ENCODE results near the gene ZBTB1. TPM values are rescaled to one million over a fixed set of nuclear protein-coding genes. Genes with fewer than 3 reads are reported as not detected.
"Not testable (repeated sequence)": the region's sequence is repeated elsewhere in the genome, so short reads cannot be mapped to it uniquely, and the experiment has no call there.

Gene ZBTB1
- total and polyA plus RNA-seq, 12 donors: 15.1 to 38.1 (median 28.2) TPM

DNA sequence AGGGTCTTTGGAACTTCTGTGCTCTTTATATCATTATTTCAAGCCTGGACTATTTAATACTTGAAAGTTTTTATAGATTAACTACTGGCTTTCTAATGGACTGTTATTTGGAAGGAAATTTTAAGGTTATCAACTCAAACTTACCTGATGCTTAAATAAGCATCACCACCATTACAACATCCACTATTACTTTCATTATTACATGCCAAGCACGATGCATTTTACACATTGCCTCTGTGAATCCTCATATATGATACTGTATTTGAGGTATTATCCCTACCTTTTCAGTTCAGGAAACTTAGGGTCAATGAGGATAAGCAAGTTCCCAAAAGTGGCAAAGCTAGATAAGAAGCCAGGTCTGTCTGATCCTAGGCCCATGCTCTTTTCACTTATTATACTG is 12.4 kb downstream of the ZBTB1 start:
- H3K27me3 ChIP-seq: no peaks in the 10 kb centered on the region
- 74 to 90% (median 85%) methylated on average over 1 of the region's 1 CpG for WGBS, 4 donors
- no peaks in the 10 kb centered on the region for H3K9me3 ChIP-seq (replicated peaks in 1 of 3)
- DNase-seq: no peak
- H3K36me3 ChIP-seq (replicated peaks in 1 of 2): peaks cover 0 to 1% of the 10 kb centered on the region in 2 donors
- intact Hi-C loops (cut with DNase I): no loop called here
- TF ChIP-seq, protein P1, sequence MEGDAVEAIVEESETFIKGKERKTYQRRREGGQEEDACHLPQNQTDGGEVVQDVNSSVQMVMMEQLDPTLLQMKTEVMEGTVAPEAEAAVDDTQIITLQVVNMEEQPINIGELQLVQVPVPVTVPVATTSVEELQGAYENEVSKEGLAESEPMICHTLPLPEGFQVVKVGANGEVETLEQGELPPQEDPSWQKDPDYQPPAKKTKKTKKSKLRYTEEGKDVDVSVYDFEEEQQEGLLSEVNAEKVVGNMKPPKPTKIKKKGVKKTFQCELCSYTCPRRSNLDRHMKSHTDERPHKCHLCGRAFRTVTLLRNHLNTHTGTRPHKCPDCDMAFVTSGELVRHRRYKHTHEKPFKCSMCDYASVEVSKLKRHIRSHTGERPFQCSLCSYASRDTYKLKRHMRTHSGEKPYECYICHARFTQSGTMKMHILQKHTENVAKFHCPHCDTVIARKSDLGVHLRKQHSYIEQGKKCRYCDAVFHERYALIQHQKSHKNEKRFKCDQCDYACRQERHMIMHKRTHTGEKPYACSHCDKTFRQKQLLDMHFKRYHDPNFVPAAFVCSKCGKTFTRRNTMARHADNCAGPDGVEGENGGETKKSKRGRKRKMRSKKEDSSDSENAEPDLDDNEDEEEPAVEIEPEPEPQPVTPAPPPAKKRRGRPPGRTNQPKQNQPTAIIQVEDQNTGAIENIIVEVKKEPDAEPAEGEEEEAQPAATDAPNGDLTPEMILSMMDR (IDR thresholded peaks at IDR 0.05): no peak
- no peak for TF ChIP-seq POLR2A (IDR thresholded peaks at IDR 0.05)
- no peak overlapping the region for H3K27ac ChIP-seq
- H3K4me1 ChIP-seq (replicated peaks in 1 of 2): peaks cover 0 to 23% of the 10 kb centered on the region in 2 donors
- H3K4me3 ChIP-seq: no peak overlapping the region

DNA sequence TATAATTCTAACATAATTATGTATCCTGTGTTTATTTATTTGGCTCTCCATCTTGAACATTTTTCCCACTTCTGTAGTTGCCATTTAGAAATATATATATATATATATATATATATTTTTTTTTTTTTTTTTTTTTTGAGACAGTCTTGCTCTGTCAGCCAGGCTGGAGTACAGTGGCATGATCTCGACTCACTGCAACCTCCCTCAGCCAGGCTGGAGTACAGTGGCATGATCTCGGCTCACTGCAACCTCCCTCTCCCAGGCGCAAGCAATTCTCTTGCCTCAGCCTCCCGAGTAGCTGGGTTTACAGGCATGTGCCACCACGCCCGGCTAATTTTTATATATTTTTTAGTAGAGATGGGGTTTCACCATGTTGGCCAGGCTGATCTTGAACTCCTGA is 13.1 kb downstream of the ZBTB1 start:
- WGBS, 4 donors: 80 to 98% (median 84%) methylated on average over 6 of the region's 6 CpGs
- H3K9me3 ChIP-seq (replicated peaks in 1 of 3); H3K27me3 ChIP-seq; H3K4me3 ChIP-seq; DNase-seq; H3K27ac ChIP-seq; H3K36me3 ChIP-seq (replicated peaks in 1 of 2); intact Hi-C loops (cut with DNase I): not testable (repeated sequence)
- H3K4me1 ChIP-seq (replicated peaks in 1 of 2): peaks cover 0 to 16% of the 10 kb centered on the region in 2 donors

DNA sequence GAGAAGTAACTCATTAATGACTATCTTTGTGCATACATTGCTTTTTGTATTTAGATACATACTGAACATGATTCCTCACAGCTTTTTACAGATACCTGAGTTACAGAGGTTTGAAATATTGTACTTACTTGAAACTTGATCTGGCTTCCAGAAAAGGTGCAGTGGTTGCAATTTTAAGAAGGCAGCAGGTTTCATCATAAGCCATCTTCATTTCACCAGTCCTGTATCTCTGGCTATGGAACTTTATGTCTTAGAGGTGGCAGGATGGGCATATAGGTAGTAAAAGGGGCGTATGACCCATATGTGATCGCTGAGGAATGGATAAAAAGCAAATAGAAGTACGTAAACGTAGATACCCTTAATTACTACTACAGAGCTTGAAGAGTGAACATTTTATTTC is 13.7 kb downstream of the ZBTB1 start:
- intact Hi-C loops (cut with DNase I): no loop called here
- no peak for DNase-seq

DNA sequence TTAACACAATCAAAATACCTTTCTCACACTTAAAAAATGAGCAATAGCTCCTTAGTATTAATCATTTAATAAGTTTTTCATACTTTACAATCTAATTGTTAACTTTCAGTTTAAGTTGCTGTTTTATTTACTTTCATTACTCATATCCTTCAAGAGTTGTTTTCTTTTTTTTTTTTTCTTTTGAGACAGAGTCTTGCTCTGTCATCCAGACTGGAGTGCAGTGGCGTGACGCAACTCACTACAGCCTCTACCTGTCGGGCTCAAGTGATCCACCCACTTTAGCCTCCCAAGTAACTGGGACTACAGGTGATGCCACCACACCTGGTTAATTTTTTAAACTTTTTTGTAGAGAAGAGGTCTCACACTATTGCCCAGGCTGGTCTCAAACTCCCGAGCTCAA is 16.1 kb downstream of the ZBTB1 start:
- Histone ChIP-seq H3K4me1 (replicated peaks in 1 of 2) (no peaks in the 10 kb centered on the region), H3K4me3 (no peak overlapping the region), H3K9me3 (replicated peaks in 1 of 3) (no peaks in the 10 kb centered on the region), H3K36me3 (replicated peaks in 1 of 2) (peaks cover 0 to 12% of the 10 kb centered on the region in 2 donors), H3K27ac (no peak overlapping the region), H3K27me3 (no peaks in the 10 kb centered on the region)
- 88 to 94% (median 90%) methylated on average over 4 of the region's 4 CpGs for WGBS, 4 donors
- intact Hi-C loops (cut with DNase I): no loop called here
- no peak for DNase-seq
- no peak for TF ChIP-seq POLR2A (IDR thresholded peaks at IDR 0.05)
- TF ChIP-seq, protein P1 (IDR thresholded peaks at IDR 0.05): no peak

More for the DNA sequence above, 13.7 kb downstream of the ZBTB1 start:
- no peak overlapping the region for H3K27ac ChIP-seq
- H3K9me3 ChIP-seq (replicated peaks in 1 of 3): no peaks in the 10 kb centered on the region
- WGBS, 4 donors: 67 to 84% (median 77%) methylated on average over 4 of the region's 4 CpGs
- TF ChIP-seq, protein P1 (IDR thresholded peaks at IDR 0.05): no peak
- no peak for TF ChIP-seq POLR2A (IDR thresholded peaks at IDR 0.05)
- peaks cover 0 to 13% of the 10 kb centered on the region in 2 donors for H3K4me1 ChIP-seq (replicated peaks in 1 of 2)
- H3K27me3 ChIP-seq: no peaks in the 10 kb centered on the region
- H3K36me3 ChIP-seq (replicated peaks in 1 of 2): peaks cover 0 to 12% of the 10 kb centered on the region in 2 donors
- H3K4me3 ChIP-seq: no peak overlapping the region

DNA sequence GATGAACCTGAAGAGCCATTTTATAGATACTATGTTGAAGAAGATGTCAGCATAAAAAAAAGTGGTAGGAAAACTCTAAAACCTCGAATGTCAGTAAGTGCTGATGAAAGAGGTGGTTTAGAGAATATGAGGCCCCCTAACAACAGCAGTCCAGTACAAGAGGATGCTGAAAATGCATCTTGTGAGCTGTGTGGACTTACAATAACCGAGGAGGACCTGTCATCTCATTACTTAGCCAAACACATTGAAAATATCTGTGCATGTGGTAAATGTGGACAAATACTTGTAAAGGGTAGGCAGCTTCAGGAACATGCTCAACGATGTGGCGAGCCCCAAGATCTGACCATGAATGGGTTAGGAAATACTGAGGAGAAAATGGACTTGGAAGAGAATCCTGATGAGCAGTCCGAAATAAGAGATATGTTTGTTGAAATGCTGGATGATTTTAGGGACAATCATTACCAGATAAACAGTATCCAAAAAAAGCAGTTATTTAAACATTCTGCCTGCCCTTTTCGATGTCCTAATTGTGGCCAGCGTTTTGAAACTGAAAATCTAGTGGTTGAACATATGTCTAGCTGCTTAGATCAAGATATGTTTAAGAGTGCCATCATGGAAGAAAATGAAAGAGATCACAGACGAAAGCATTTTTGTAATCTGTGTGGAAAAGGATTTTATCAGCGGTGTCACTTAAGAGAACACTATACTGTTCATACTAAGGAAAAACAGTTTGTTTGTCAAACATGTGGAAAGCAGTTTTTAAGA is 18.2 kb downstream of the ZBTB1 start:
- Histone ChIP-seq H3K4me1 (replicated peaks in 1 of 2) (no peaks in the 10 kb centered on the region), H3K27me3 (no peaks in the 10 kb centered on the region), H3K9me3 (replicated peaks in 1 of 3) (no peaks in the 10 kb centered on the region), H3K36me3 (replicated peaks in 1 of 2) (peaks cover 0 to 12% of the 10 kb centered on the region in 2 donors), H3K4me3 (no peak overlapping the region), H3K27ac (no peak overlapping the region)
- intact Hi-C loops (cut with DNase I): no loop called here
- 89 to 93% (median 89%) methylated on average over 9 of the region's 9 CpGs for WGBS, 4 donors
- TF ChIP-seq, protein P1 (IDR thresholded peaks at IDR 0.05): no peak
- no peak for TF ChIP-seq POLR2A (IDR thresholded peaks at IDR 0.05)
- DNase-seq: no peak

Measured in adrenal gland (tissue), 12 donors.